GM12878 (cell line): ENCODE measurements around the gene SH3YL1. TPM values are rescaled to one million over a fixed set of nuclear protein-coding genes. Genes with fewer than 3 reads are reported as not detected.

ENCODE experiments used
- ATAC-seq: fragments of 200-7000 bp; cut with Tn5 transposase; 3 replicates; pipeline ENCODE4 v1.9.1; 2020; ENCODE audit warnings: mild to moderate bottlenecking, moderate library complexity
- BruUV-seq: library from RNA; stranded (reverse); fragments of 400-500 nt; replicated peaks from 2 replicates; lab custom pipeline; 2021; lab: Mats Ljungman, UMichigan
- CTCF ChIA-PET: fragments of 300-600 bp; sonication (Branson Sonifier 250); formaldehyde crosslinking; extraction: SDS; loops from one replicate; lab custom pipeline; 2021; ENCODE audit warnings: inconsistent platforms; lab: Yijun Ruan, JAX
- POLR2A ChIA-PET: fragments of 350-600 bp; formaldehyde crosslinking; extraction: SDS; loops from one replicate; lab custom pipeline; 2021; ENCODE audit warnings: inconsistent platforms; lab: Charles Lee
- RAD21 ChIA-PET: fragments of 300-600 bp; sonication (Branson Sonifier 250); formaldehyde crosslinking; loops from one replicate; lab custom pipeline; 2023; ENCODE audit warnings: antibody characterized with exemption; ENCODE audit not compliant: unreplicated experiment; lab: Charles Lee
- SMC1A ChIA-PET: fragments of 300-600 bp; sonication (Branson Sonifier 250); formaldehyde crosslinking; loops from one replicate; lab custom pipeline; 2023; ENCODE audit not compliant: unreplicated experiment, uncharacterized antibody; lab: Charles Lee
- DNase-seq: peaks from one replicate; pipeline ENCODE4 v3.0.0-alpha.2; 2011; ENCODE audit warnings: low read depth, low spot score
- FAIRE-seq: peaks from 3 replicates; lab custom pipeline; 2011; peaks lifted over from hg19 to GRCh38; lab: Jason Lieb, UNC
- H2AFZ ChIP-seq: 2 replicates; pipeline ENCODE4 v1.6.0; 2011; ENCODE audit warnings: low read depth, low read length, control low read depth; ENCODE audit not compliant: control insufficient read depth
- H3K27ac ChIP-seq: 2 replicates; pipeline ENCODE4 v1.5.1; 2011; ENCODE audit warnings: control low read depth; ENCODE audit not compliant: control insufficient read depth, insufficient read depth
- H3K27me3 ChIP-seq, 2 experiments: replicated peaks in 1 of 2; 2 replicates each; pipeline versions ENCODE4 v1.6.0 to v1.6.1; 2011; ENCODE audit warnings: low read length in 1 of 2; ENCODE audit not compliant: control insufficient read depth in 2 of 2, insufficient read depth in 2 of 2
- H3K36me3 ChIP-seq, 2 experiments: 2 replicates each; pipeline ENCODE4 v1.5.1; 2011; ENCODE audit warnings: low read length in 1 of 2; ENCODE audit not compliant: control insufficient read depth in 2 of 2, insufficient read depth in 2 of 2
- H3K4me1 ChIP-seq: 2 replicates; pipeline ENCODE4 v1.6.1; 2011; ENCODE audit warnings: mild to moderate bottlenecking, low read length, moderate library complexity, mixed read lengths; ENCODE audit not compliant: control insufficient read depth, insufficient read depth
- H3K4me2 ChIP-seq: 2 replicates; pipeline ENCODE4 v1.6.0; 2011; ENCODE audit warnings: control low read depth; ENCODE audit not compliant: control insufficient read depth, insufficient read depth
- H3K4me3 ChIP-seq: fragments of 200-600 bp; sonication (generic); 2 replicates; pipeline ENCODE4 v1.5.1; 2016
- H3K79me2 ChIP-seq: 2 replicates; pipeline ENCODE4 v1.6.0; 2011; ENCODE audit warnings: low read length; ENCODE audit not compliant: control insufficient read depth, insufficient read depth
- H3K9ac ChIP-seq: 2 replicates; pipeline ENCODE4 v1.8.0; 2011; ENCODE audit warnings: low read length, control low read depth, mixed read lengths; ENCODE audit not compliant: control insufficient read depth, insufficient read depth
- H3K9me3 ChIP-seq: replicated peaks from 3 replicates; pipeline ENCODE4 v1.5.1; 2011; ENCODE audit warnings: mild to moderate bottlenecking, low read length; ENCODE audit not compliant: control insufficient read depth, insufficient read depth
- H4K20me1 ChIP-seq: 2 replicates; pipeline ENCODE4 v1.6.0; 2011; ENCODE audit not compliant: control insufficient read depth, insufficient read depth
- ASH2L ChIP-seq: fragments of 300-600, 200-600 bp; sonication (generic); IDR thresholded peaks from 2 replicates; pipeline ENCODE4 v1.6.1; 2017; ENCODE audit warnings: low read depth, mild to moderate bottlenecking, borderline replicate concordance
- BHLHE40 ChIP-seq, 2 experiments: fragments of 450-650 bp in 1 of 2; IDR thresholded peaks; 2 replicates each; pipeline ENCODE4 v1.6.1; 2011 to 2017; ENCODE audit warnings: low read depth in 2 of 2, borderline replicate concordance in 1 of 2, improper control_type of control experiment in 1 of 2, low read length in 1 of 2, mild to moderate bottlenecking in 1 of 2
- CREB1 ChIP-seq: IDR thresholded peaks from 2 replicates; pipeline ENCODE4 v1.6.1; 2012; ENCODE audit warnings: low read depth, mild to moderate bottlenecking, inconsistent platforms
- ELK1 ChIP-seq: IDR thresholded peaks from 2 replicates; pipeline ENCODE4 v1.6.1; 2012; ENCODE audit warnings: low read depth, low read length, improper control_type of control experiment
- GATAD2B ChIP-seq: fragments of 450-650 bp; conservative IDR thresholded peaks from 2 replicates; pipeline ENCODE4 v1.6.1; 2017; ENCODE audit warnings: low read depth, mild to moderate bottlenecking, moderate library complexity
- HDAC2 ChIP-seq: fragments of 200-600 bp; sonication (generic); IDR thresholded peaks from 2 replicates; pipeline ENCODE4 v1.6.1; 2017
- IRF4 ChIP-seq: IDR thresholded peaks from 2 replicates; pipeline ENCODE4 v1.6.1; 2011; ENCODE audit warnings: low read depth, low read length
- KLF5 ChIP-seq: fragments of 450-650 bp; IDR thresholded peaks from 2 replicates; pipeline ENCODE4 v1.6.1; 2014; ENCODE audit warnings: mild to moderate bottlenecking; ENCODE audit not compliant: partially characterized antibody
- MTA3 ChIP-seq: IDR thresholded peaks from 2 replicates; pipeline ENCODE4 v1.6.1; 2012; ENCODE audit warnings: low read length, inconsistent platforms, borderline replicate concordance
- MYB ChIP-seq: fragments of 150-350 bp; IDR thresholded peaks from 2 replicates; pipeline ENCODE4 v1.6.1; 2014; ENCODE audit warnings: mild to moderate bottlenecking, low read depth, low read length, borderline replicate concordance
- NFIC ChIP-seq: IDR thresholded peaks from 2 replicates; pipeline ENCODE4 v1.6.1; 2012; ENCODE audit warnings: low read depth, mild to moderate bottlenecking, inconsistent platforms, low read length, moderate library complexity
- NFYA ChIP-seq: IDR thresholded peaks from 2 replicates; pipeline ENCODE4 v1.6.1; 2011; ENCODE audit warnings: low read depth, mild to moderate bottlenecking, low read length, improper control_type of control experiment, borderline replicate concordance
- POLR2A ChIP-seq: IDR thresholded peaks from 2 replicates; pipeline ENCODE4 v1.6.1; 2011; ENCODE audit warnings: low read depth, mild to moderate bottlenecking, low read length
- SIN3A ChIP-seq: IDR thresholded peaks from 2 replicates; pipeline ENCODE4 v1.6.1; 2012; ENCODE audit warnings: low read depth, low read length, improper control_type of control experiment
- SREBF1 ChIP-seq: IDR thresholded peaks from 2 replicates; pipeline ENCODE4 v1.6.1; 2012; ENCODE audit warnings: mild to moderate bottlenecking, low read length
- SUZ12 ChIP-seq: fragments of 200-600 bp; sonication (generic); IDR thresholded peaks from one replicate; pipeline ENCODE4 v1.6.1; 2018; ENCODE audit warnings: antibody characterized with exemption, mild to moderate bottlenecking; ENCODE audit not compliant: unreplicated experiment
- TCF12 ChIP-seq: IDR thresholded peaks from 2 replicates; pipeline ENCODE4 v1.6.1; 2011; ENCODE audit warnings: low read depth, mild to moderate bottlenecking, low read length
- ZNF207 ChIP-seq: fragments of 450-650 bp; IDR thresholded peaks from 2 replicates; pipeline ENCODE4 v1.6.1; 2014; ENCODE audit warnings: antibody characterized with exemption, mild to moderate bottlenecking, borderline replicate concordance
- ZNF217 ChIP-seq: fragments of 450-650 bp; IDR thresholded peaks from 2 replicates; pipeline ENCODE4 v1.6.1; 2017; ENCODE audit warnings: antibody characterized with exemption, mild to moderate bottlenecking
- ZNF24 ChIP-seq: fragments of 450-650 bp; IDR thresholded peaks from 2 replicates; pipeline ENCODE4 v1.6.1; 2017; ENCODE audit warnings: antibody characterized with exemption, mild to moderate bottlenecking
- ZSCAN29 ChIP-seq: fragments of 450-650 bp; IDR thresholded peaks from 2 replicates; pipeline ENCODE4 v1.6.1; 2017; ENCODE audit warnings: mild to moderate bottlenecking, moderate library complexity
- WGBS: methylation state at CpG from one replicate; pipeline ENCODE4 v1.1.6; 2016; ENCODE audit warnings: low lambda C conversion rate; ENCODE audit not compliant: insufficient replicate concordance, insufficient coverage; ENCODE audit errors: missing lambda C conversion rate; 5-methylcytosine and 5-hydroxymethylcytosine counted together
- in situ Hi-C: fragments of 300-500 bp; cut with MboI; formaldehyde crosslinking; loops from 9 replicates; pipeline ENCODE4 v1.14.3; 2018; ENCODE audit warnings: mixed read lengths
- intact Hi-C: fragments of 100-400 bp; cut with micrococcal nuclease; formaldehyde crosslinking; loops from one replicate; pipeline ENCODE4 v1.14.2; 2022; ENCODE audit not compliant: unreplicated experiment
- polyA plus RNA-seq, 11 experiments: library from polyadenylated mRNA; depleted of rRNA in 4 of 11; unstranded in 6 of 11; stranded (reverse) in 5 of 11; fragments of >200 nt; fragmentation: Nextera tagmentation in 4 of 11; fragmentation: Illumina TruSeq in 1 of 11; extraction: Ambion mirVana in 4 of 11; extraction: Trizol in 1 of 11; gene quantifications; 1 replicate in 1 of 11; 2 replicates in 10 of 11; pipeline versions ENCODE4 v1.2.1 to v1.2.3, GENCODE V29; 2011 to 2016; ENCODE audit warnings: inconsistent platforms in 2 of 11, missing spikeins in 2 of 11, low read depth in 1 of 11
- total RNA-seq, 4 experiments: library from RNA; depleted of rRNA in 3 of 4; stranded (reverse); fragments of >200 nt in 3 of 4; fragmentation: Illumina TruSeq in 1 of 4; extraction: Trizol in 1 of 4; gene quantifications; 2 replicates each; pipeline versions ENCODE4 v1.2.1 to v1.2.3, GENCODE V29; 2013 to 2021

The SH3YL1 gene
- total and polyA plus RNA-seq, 10 of the 15 experiments (the other 5 are each of a cell fraction or from before 2014, with no cell fraction given) = 12.2 to 22.4 (median 17.2) TPM

GRCh38 chr2:249538-250042 lies 14.2 kb downstream of the SH3YL1 start:
- no peak overlapping the region for H3K9ac ChIP-seq
- TF ChIP-seq NFYA (no peak), BHLHE40 (IDR thresholded peaks at IDR 0.05; ENCODE audit: borderline replicate concordance in 1 of 2, low read depth in 2 of 2, low read length in 1 of 2) (no peak), CREB1 (no peak), SREBF1 (no peak), NFIC (no peak), SIN3A (no peak), TCF12 (no peak), HDAC2 (no peak)
- POLR2A ChIA-PET = no interaction called here
- BruUV-seq = no TSS peak
- H2AFZ ChIP-seq = no peak overlapping the region
- SMC1A ChIA-PET = no interaction called here
- CTCF ChIA-PET = interaction anchor here (1.3 kb wide), 1 partner anchor 16 kb away, joined by 4 read pairs; no protein-coding TSS in a partner anchor
- no peak for ATAC-seq
- intact Hi-C loops (loop anchor here (5.0 kb wide), 1 partner anchor 1298 kb away; no protein-coding TSS in a partner anchor), in situ Hi-C loops (loop anchor here (10.0 kb wide), 1 partner anchor 385 kb away; no protein-coding TSS in a partner anchor)
- no peaks in the 10 kb centered on the region for H3K9me3 ChIP-seq
- no peaks in the 10 kb centered on the region; a peak in 1 of 4 replicates for H3K36me3 ChIP-seq
- RAD21 ChIA-PET = no interaction called here
- H3K27ac ChIP-seq = no peak overlapping the region
- no peak for FAIRE-seq
- WGBS = 92% methylated on average over 15 of the region's 15 CpGs
- no peak overlapping the region for H3K4me2 ChIP-seq
- H3K4me3 ChIP-seq = no peak overlapping the region
- H3K27me3 ChIP-seq = no peaks in the 10 kb centered on the region
- H4K20me1 ChIP-seq = no peaks in the 10 kb centered on the region
- no peak for DNase-seq
- no peaks in the 10 kb centered on the region for H3K79me2 ChIP-seq
- no peaks in the 10 kb centered on the region for H3K4me1 ChIP-seq

- SMC1A ChIA-PET = no interaction called here
- Histone ChIP-seq H2AFZ (no peak overlapping the region), H3K9ac (no peak overlapping the region), H3K27ac (no peak overlapping the region), H3K4me1 (no peaks in the 10 kb centered on the region), H3K79me2 (no peaks in the 10 kb centered on the region), H3K36me3 (no peaks in the 10 kb centered on the region; a peak in 1 of 4 replicates), H3K4me2 (no peak overlapping the region), H3K4me3 (no peak overlapping the region), H3K9me3 (no peaks in the 10 kb centered on the region), H3K27me3 (no peaks in the 10 kb centered on the region), H4K20me1 (no peaks in the 10 kb centered on the region)
- CTCF ChIA-PET = interaction anchor here (0.9 to 3.1 kb wide), 4 partner anchors 10 to 42 kb away, joined by 3 to 22 read pairs (median 4); no protein-coding TSS in a partner anchor
- POLR2A ChIA-PET = no interaction called here
- 88% methylated on average over 2 of the region's 2 CpGs for WGBS
- RAD21 ChIA-PET = no interaction called here
- in situ Hi-C loops = loop anchor here (10.0 kb wide), 1 partner anchor 386 kb away; no protein-coding TSS in a partner anchor
- no TSS peak for BruUV-seq
- ATAC-seq (no peak), FAIRE-seq (no peak), DNase-seq (no peak)
- intact Hi-C loops = loop anchor here (5.0 kb wide), 1 partner anchor 1299 kb away; no protein-coding TSS in a partner anchor
- no peak for TF ChIP-seq ZNF217
- TF ChIP-seq ZNF24 = no peak
- TF ChIP-seq IRF4 = no peak
- TF ChIP-seq SUZ12 = no peak
- no peak for TF ChIP-seq GATAD2B
- no peak for TF ChIP-seq ASH2L
- no peak for TF ChIP-seq MYB
- TF ChIP-seq POLR2A = no peak
- TF ChIP-seq KLF5 = no peak
- no peak for TF ChIP-seq ELK1
- TF ChIP-seq ZNF207 = no peak
- TF ChIP-seq ZSCAN29 = no peak
- TF ChIP-seq MTA3 = no peak
These were observed 15.1 kb downstream of the SH3YL1 start for GRCh38 chr2:248724-249123.
